Epithelial cell of esophagus (primary cell): ENCODE data around the gene SLC17A7.

ENCODE experiments used
- DNase-seq: peaks from one replicate; pipeline ENCODE4 v3.0.0; 2010; ENCODE audit warnings: low read depth
- H3K4me3 ChIP-seq: 2 replicates; pipeline ENCODE4 v1.5.1; 2011; ENCODE audit warnings: mild to moderate bottlenecking, low read length, control low read depth
- TF ChIP-seq, protein P1 (sequence below): IDR thresholded peaks from 2 replicates; pipeline ENCODE4 v1.5.1; 2011; ENCODE audit warnings: low read depth, mild to moderate bottlenecking, low read length, control low read depth, inconsistent platforms; ENCODE audit not compliant: insufficient read depth; ENCODE audit errors: missing control alignments

Gene SLC17A7

GRCh38 chr19:49487277-49488045, 46.1 kb upstream of the SLC17A7 start, which contains the start of gene RPL13A:
RPL13A (plus strand) TSS chr19:49487608; CDS start chr19:49487630, 22 bp downstream.
- TF ChIP-seq, protein P1, sequence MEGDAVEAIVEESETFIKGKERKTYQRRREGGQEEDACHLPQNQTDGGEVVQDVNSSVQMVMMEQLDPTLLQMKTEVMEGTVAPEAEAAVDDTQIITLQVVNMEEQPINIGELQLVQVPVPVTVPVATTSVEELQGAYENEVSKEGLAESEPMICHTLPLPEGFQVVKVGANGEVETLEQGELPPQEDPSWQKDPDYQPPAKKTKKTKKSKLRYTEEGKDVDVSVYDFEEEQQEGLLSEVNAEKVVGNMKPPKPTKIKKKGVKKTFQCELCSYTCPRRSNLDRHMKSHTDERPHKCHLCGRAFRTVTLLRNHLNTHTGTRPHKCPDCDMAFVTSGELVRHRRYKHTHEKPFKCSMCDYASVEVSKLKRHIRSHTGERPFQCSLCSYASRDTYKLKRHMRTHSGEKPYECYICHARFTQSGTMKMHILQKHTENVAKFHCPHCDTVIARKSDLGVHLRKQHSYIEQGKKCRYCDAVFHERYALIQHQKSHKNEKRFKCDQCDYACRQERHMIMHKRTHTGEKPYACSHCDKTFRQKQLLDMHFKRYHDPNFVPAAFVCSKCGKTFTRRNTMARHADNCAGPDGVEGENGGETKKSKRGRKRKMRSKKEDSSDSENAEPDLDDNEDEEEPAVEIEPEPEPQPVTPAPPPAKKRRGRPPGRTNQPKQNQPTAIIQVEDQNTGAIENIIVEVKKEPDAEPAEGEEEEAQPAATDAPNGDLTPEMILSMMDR = no peak
- DNase-seq = peak; percentile 99
- H3K4me3 ChIP-seq = peak within 1 kb of the TSS; percentile 96

- TF ChIP-seq, protein P1 = no peak
- DNase-seq = no peak
- peak overlapping the region; percentile 33 for H3K4me3 ChIP-seq
These were observed 45.5 kb upstream of the SLC17A7 start for GRCh38 chr19:49486710-49487276.

GRCh38 chr19:49486232-49486631, 44.9 kb upstream of the SLC17A7 start:
- TF ChIP-seq, protein P1 = no peak
- no peak for DNase-seq
- no peak overlapping the region for H3K4me3 ChIP-seq

DNA sequence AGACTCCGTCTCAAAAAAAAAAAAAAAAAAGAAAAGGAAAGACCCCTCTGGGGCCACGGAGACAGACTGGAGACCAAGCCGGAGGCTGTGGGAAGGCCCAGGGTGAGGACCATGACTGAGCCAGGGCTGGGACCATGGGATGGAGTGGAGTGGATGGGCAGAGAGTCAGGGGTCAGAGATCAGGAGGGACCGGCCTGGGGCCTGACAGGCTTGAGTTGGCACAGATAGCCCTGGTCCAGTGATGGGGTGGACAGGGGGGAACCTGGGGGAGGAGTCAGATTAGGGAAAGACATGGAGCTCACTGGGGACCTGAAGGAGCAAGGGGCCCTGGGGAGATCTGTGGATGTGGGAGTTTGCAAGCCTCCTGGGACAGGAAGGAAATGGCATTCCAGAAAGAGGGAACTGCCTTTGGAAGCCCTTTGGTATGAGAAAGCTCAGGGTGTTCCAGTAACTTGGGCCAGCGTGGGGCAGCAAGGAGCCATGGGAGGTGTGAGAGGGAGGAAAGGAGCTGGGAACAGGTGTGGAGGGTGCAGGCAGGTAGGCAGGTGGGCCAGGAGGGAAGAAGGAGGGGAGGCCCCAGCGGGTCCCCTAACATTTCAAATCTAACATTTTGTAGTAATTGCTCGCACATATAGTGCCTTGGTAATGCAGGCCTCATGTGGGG, 39.8 kb upstream of the SLC17A7 start:
- TF ChIP-seq, protein P1 = no peak
- no peak overlapping the region for H3K4me3 ChIP-seq
- no peak for DNase-seq

GRCh38 chr19:49479975-49480628, 38.8 kb upstream of the SLC17A7 start:
- no peak for DNase-seq
- H3K4me3 ChIP-seq = no peak overlapping the region
- TF ChIP-seq, protein P1 = no peak

GRCh38 chr19:49475995-49476880, 34.9 kb upstream of the SLC17A7 start:
- peak; percentile 54 for DNase-seq
- TF ChIP-seq, protein P1 = peak; percentile 61
- no peak overlapping the region for H3K4me3 ChIP-seq
